ENCODE results near the gene GCAT.

The GCAT gene

GRCh38 chr22:37832022-37832857 lies 24.5 kb downstream of the GCAT start:
- no peaks in the 10 kb centered on the region for H3K9me3 ChIP-seq (ENCODE audit: severe bottlenecking)
- DNase-seq = no peak
- peaks cover 57% of the 10 kb centered on the region for H3K36me3 ChIP-seq
- no peaks in the 10 kb centered on the region for H3K27me3 ChIP-seq (ENCODE audit: insufficient read depth, low read depth, severe bottlenecking)
- no peak overlapping the region for H3K4me3 ChIP-seq (ENCODE audit: low read depth, low read length)
- no peak overlapping the region for H3K27ac ChIP-seq
- TF ChIP-seq CTCF (IDR thresholded peaks at IDR 0.05; ENCODE audit: low read depth, low read length) = no peak

- Histone ChIP-seq H3K36me3 (peaks cover 24% of the 10 kb centered on the region), H3K27ac (no peak overlapping the region), H3K27me3 (ENCODE audit: insufficient read depth, low read depth, severe bottlenecking) (no peaks in the 10 kb centered on the region), H3K9me3 (ENCODE audit: severe bottlenecking) (no peaks in the 10 kb centered on the region), H3K4me3 (ENCODE audit: low read depth, low read length) (no peak overlapping the region)
- no peak for DNase-seq
- no peak for TF ChIP-seq CTCF (IDR thresholded peaks at IDR 0.05; ENCODE audit: low read depth, low read length)
These were observed 34.5 kb downstream of the GCAT start for GRCh38 chr22:37842015-37842793.

- Histone ChIP-seq H3K36me3 (peaks cover 13% of the 10 kb centered on the region), H3K27me3 (ENCODE audit: insufficient read depth, low read depth, severe bottlenecking) (no peaks in the 10 kb centered on the region), H3K9me3 (ENCODE audit: severe bottlenecking) (no peaks in the 10 kb centered on the region), H3K27ac (peak overlapping the region; percentile 86), H3K4me3 (ENCODE audit: low read depth, low read length) (peak overlapping the region; percentile 68)
- no peak for DNase-seq
- no peak for TF ChIP-seq CTCF (IDR thresholded peaks at IDR 0.05; ENCODE audit: low read depth, low read length)
These were observed 36.0 kb downstream of the GCAT start for GRCh38 chr22:37843741-37844089.

- TF ChIP-seq CTCF (IDR thresholded peaks at IDR 0.05; ENCODE audit: low read depth, low read length) = no peak
- Histone ChIP-seq H3K27ac (peak overlapping the region; percentile 86), H3K27me3 (ENCODE audit: insufficient read depth, low read depth, severe bottlenecking) (no peaks in the 10 kb centered on the region), H3K36me3 (peaks cover 3% of the 10 kb centered on the region), H3K9me3 (ENCODE audit: severe bottlenecking) (no peaks in the 10 kb centered on the region), H3K4me3 (ENCODE audit: low read depth, low read length) (peak overlapping the region; percentile 68)
- DNase-seq = no peak
These were observed 37.2 kb downstream of the GCAT start for GRCh38 chr22:37844904-37845329.

- no peaks in the 10 kb centered on the region for H3K27me3 ChIP-seq (ENCODE audit: insufficient read depth, low read depth, severe bottlenecking)
- no peak for TF ChIP-seq CTCF (IDR thresholded peaks at IDR 0.05; ENCODE audit: low read depth, low read length)
- peaks cover 11% of the 10 kb centered on the region for H3K36me3 ChIP-seq
- H3K9me3 ChIP-seq (ENCODE audit: severe bottlenecking) = no peaks in the 10 kb centered on the region
- H3K4me3 ChIP-seq (ENCODE audit: low read depth, low read length) = no peak overlapping the region
- H3K27ac ChIP-seq = no peak overlapping the region
- DNase-seq = no peak
These were observed 38.7 kb downstream of the GCAT start for GRCh38 chr22:37846433-37846832.

Measured in WERI-Rb-1 (cell line).